Measurements from ENCODE around the gene UNC5A.
"Not testable (repeated sequence)": the region's sequence is repeated elsewhere in the genome, so short reads cannot be mapped to it uniquely, and the experiment has no call there.

UNC5A gene

DNA sequence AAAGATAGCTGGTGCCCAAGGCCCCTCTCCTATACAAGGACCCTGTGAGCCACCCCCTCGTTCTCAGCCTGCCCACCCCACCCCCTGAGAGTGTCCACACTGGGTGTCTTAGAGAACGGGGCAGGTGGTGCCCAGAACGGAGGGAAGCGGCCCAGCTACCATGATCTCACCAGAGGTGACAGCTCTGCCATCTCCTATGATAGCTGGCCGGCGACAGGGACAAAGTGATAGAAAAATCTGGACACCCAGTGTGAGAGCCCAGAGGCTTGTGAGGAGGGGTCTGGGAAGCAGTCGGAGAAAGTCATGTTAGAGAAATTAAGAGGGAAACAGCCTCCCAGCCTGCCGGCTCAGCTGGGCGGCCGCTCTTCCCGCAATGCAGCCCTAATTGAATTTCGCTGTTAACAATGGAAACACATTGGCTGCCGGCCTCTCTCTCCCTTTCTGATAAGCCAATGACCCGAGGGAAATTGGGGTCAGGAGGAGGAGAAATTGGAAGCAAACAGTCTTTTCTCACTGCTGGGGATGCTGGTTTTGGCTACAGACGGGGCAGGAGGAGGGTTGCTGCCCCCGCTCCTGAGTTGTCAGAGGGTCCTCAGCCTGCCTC, 56.5 kb downstream of the UNC5A start:
- peak in 2 of 3 experiments; percentile 20 to 49 for DNase-seq

DNA sequence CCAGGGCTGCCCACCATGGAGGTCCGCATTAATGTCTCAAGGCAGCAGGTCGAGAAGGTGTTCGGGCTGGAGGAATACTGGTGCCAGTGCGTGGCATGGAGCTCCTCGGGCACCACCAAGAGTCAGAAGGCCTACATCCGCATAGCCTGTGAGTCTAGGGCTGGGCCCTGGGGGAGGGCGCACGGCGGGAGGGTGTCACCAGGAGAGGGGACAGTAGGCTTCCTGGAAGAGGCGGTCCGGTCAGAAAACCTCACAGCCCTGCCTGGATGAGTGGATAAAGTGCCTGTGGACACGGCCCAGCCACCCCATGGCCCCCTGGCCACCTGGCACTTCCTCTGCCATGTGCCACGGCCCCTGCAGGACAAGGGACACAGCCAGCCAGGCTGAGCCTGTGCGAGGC, 57.8 kb downstream of the UNC5A start:
- DNase-seq: no peak

DNA sequence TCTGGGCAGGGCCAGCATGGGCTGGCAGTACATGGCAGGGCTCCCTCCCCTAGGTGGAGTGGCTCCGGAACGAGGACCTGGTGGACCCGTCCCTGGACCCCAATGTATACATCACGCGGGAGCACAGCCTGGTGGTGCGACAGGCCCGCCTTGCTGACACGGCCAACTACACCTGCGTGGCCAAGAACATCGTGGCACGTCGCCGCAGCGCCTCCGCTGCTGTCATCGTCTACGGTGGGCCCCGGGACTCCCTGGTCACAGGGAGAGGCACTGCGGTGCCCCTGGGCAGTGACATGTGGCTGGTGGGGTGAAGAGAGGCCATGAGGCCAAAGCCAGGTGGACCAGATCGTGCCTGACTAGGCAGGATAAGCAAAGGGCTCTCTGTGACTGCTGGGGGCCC, 58.4 kb downstream of the UNC5A start:
- DNase-seq: no peak

DNA sequence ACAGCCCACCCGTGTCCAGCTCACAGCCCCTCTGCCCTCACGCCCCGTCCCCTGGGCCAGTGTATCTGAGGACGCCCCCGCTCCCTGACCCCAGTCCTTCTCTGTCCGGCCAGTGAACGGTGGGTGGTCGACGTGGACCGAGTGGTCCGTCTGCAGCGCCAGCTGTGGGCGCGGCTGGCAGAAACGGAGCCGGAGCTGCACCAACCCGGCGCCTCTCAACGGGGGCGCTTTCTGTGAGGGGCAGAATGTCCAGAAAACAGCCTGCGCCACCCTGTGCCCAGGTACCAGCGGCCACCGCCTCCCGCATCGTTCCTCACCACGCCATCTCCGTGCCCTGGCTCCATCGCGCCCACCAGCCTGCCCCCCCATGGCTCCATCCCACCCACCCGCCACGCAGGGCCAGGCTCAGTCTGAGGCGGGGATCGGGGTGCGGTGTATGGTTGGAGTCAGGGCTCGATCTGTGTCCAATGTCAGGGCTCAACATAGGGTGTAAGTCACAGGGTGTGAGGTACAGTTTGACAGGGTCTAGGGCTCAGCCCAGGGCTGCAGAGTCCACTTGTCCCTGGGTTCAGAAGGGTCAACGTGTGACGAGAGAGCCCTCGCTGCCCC, 59.2 kb downstream of the UNC5A start:
- DNase-seq: no peak

DNA sequence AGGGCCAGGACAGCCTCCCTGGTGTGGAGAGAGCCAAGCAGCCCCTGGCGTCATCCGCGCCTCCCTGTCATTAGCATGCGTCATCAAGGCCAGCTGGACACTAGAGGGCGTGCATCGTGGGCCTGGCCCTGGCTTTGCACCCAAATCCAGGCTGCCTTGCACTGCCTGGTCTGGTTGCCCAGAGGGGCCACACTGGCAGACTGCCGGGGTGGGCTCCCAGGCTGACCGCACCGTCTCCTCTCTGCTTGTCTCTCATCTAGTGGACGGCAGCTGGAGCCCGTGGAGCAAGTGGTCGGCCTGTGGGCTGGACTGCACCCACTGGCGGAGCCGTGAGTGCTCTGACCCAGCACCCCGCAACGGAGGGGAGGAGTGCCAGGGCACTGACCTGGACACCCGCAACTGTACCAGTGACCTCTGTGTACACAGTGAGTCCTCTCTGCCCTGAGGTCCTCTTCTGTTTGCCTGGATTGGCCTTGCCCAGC, 59.8 kb downstream of the UNC5A start:
- no peak for DNase-seq

DNA sequence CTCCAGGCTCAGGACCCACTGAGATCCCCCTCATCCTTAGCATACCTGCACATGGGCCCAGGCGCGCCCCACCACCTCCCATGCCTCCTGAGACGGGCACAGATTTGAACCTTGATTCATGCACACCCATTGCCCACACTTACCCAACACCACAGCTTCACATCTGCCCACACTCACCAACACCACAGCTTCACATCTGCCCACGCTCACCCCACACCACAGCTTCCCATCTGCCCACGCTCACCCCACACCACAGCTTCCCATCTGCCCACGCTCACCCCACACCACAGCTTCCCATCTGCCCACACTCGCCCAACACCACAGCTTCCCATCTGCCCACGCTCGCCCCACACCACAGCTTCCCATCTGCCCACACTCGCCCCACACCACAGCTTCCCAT, 60.3 kb downstream of the UNC5A start:
- not testable (repeated sequence) for DNase-seq

DNA sequence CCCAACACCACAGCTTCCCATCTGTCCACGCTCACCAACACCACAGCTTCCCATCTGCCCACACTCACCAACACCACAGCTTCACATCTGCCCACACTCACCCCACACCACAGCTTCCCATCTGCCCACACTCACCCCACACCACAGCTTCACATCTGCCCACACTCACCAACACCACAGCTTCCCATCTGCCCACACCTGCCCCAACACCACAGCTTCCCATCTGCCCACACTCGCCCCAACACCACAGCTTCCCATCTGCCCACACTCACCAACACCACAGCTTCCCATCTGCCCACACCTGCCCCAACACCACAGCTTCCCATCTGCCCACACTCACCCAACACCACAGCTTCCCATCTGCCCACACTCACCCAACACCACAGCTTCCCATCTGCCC, 62.2 kb downstream of the UNC5A start:
- not testable (repeated sequence) for DNase-seq

DNA sequence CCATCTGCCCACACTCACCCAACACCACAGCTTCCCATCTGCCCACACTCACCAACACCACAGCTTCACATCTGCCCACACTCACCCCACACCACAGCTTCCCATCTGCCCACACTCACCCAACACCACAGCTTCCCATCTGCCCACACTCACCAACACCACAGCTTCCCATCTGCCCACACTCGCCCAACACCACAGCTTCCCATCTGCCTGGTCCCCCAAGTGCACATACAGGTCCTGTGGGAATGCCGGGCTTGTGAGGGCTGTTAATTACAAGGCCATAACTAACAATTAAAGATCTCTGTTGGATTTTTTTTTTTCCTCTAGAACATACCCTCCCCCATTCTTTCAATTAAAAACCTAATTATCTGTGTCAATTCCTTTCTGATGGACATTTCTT, 62.7 kb downstream of the UNC5A start:
- not testable (repeated sequence) for DNase-seq

DNA sequence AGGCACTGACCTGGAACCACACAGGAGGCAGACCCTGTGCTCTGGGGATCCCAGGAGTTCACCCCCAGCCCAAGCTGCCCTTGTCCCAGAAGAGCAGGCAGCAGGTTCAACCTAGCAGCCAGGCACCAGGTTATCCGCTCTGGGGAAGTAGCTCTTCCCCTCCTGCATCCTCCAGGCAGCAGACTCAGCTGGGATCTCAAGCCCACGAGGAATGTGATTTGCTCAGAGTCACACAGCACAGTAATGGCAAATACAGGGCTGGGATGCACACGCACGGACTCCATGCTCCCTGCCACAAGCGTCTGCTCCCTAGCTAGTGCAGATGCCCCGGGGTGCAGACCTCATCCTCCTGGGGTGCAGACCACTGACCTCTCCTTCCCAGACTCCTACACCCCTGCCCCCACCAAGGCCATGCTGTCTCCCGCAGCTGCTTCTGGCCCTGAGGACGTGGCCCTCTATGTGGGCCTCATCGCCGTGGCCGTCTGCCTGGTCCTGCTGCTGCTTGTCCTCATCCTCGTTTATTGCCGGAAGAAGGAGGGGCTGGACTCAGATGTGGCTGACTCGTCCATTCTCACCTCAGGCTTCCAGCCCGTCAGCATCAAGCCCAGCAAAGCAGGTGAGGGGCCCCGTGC, 63.3 kb downstream of the UNC5A start:
- no peak for DNase-seq

DNA sequence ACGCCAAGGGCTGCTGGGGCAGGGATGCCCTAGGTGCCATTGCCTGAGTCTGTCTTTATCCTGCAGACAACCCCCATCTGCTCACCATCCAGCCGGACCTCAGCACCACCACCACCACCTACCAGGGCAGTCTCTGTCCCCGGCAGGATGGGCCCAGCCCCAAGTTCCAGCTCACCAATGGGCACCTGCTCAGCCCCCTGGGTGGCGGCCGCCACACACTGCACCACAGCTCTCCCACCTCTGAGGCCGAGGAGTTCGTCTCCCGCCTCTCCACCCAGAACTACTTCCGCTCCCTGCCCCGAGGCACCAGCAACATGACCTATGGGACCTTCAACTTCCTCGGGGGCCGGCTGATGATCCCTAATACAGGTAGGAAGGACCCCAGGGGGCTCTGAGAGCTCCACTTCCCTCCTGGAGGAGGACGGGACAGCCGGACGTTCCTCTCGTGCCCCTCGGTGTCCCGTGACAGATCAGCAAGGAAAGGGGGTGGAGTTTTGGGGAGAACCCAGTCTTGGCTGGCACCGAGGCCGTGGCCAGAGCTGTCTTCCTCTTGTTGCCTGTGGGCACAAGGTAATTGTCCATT, 63.9 kb downstream of the UNC5A start:
- DNase-seq: no peak

DNA sequence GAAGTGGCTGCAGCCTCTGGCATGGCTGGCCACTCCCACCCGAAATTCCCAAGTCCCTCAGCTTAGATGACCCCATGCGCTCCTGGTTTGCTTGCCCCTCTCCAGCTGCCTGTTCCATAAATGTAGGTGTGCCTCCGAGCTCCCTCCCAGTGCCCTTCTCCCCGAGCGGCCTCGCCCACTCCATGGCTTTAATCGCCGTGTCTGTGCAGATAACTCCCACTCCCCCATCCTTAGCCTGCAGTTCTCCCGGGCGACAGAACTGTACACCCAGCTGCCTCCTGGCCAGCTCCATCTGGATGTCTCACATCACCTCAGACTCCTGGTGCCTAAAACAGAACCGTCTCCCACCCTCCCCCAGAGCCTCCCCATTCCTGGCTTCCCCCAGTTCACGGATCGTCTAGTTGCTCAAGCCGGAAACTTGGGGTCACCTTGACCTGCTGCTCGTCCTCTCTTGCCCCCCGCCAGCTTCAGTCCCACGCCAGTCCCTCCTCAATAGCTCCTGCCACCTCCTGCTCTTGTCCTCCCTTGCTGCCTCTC, 64.7 kb downstream of the UNC5A start:
- no peak for DNase-seq

DNA sequence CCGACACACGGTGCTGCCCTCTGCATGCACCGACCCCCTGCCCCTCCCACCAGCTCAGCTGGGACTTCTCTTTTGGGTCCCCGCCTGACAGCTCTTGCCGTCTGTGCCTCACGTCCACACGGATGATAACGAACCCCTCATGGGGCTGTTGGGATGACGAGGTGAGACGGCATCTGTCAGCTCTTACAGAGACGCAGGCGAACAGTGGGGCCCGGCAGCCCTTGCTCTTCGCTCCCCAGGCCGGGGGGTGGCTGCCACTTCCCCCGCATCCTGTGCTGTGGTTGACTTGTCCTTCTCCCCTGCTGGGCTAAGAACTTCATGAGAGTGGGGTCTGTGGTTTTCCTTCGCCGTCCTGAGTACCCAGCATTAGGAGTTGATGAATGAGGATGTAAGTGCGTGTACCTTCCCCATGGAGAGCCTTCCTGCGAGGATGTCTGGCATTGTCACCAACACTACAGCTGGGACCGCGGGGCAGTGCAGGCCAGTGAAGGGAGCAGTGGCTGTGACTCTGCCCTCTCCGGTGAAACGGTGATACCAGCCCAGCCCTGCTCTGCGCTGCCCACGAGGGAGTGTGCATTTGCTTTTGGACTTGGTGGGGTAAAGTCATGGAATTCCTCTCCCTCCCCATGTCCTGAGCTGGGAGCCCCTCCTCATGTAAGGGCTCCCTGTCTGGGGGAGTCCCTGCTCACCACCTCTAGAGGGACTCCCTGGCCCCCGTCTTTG, 65.6 kb downstream of the UNC5A start:
- peak in 1 of 3 experiments; percentile 10 for DNase-seq

DNA sequence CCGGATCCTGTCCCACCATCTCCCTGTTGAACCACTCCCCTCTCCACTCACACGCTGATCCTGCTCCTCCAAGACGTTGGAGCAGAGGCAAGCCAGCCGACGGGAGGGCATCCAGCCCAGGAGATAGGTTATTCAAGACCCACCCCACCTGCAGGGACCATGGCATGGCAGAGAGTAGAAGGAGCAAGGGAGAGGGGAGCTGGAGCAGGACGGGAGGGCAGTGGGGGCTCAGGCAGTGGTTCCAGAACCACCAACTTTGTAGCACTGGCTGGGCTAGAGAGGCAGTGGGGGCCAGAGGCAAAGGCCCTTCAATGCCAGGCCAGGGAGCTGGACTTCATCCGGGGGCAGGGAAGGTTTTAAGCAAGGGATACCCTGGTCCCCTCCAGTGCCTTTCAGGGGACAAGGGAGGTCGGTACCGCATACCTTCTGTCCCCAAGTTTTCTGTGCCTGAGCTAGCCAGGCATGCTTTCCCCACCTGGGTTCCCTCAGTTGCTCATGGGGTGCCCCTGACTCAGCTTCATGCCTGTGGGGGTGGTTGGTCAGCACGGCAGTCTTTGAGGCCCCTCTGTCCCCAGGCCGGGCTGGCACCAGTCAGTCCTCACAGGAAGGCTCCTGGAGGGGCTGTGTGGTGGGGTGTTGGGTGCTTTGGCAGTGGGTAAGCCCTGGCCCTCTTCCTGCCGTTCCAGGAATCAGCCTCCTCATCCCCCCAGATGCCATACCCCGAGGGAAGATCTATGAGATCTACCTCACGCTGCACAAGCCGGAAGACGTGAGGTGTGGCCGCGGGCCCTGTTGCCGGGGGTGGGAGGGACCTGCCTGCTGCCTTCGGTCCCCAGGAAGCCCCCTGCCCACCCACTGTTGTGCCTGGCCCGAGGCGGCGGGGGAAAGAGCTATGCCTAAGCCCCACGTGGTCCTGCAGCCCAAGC, 66.4 kb downstream of the UNC5A start:
- DNase-seq: no peak

DNA sequence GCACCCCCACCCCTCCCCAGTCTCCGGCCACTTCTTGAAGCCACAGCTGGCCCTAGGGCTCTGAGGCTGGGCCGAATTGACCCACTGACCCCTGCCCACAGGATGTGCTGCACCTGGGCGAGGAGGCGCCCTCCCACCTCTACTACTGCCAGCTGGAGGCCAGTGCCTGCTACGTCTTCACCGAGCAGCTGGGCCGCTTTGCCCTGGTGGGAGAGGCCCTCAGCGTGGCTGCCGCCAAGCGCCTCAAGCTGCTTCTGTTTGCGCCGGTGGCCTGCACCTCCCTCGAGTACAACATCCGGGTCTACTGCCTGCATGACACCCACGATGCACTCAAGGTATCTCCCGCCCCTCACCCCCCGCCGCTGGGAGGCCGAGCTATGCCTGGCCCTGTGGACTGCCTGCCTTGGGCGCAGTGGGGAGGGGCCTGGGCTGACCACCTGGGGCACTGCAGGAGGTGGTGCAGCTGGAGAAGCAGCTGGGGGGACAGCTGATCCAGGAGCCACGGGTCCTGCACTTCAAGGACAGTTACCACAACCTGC, 67.5 kb downstream of the UNC5A start:
- peak in 2 of 3 experiments; percentile 75 to 89 for DNase-seq

DNA sequence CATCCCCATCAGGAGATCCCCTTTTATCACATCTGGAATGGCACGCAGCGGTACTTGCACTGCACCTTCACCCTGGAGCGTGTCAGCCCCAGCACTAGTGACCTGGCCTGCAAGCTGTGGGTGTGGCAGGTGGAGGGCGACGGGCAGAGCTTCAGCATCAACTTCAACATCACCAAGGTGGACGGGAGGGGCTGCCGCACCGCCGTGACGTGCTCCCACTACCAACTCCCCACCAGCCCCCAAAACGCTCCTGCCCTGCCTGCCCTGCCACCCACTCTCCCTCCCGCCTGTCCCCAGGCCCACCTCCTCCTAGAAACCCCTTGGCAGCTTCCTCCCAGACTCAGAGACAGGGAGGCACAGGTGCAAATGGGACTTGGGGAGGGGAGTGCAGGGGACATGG, 68.1 kb downstream of the UNC5A start:
- DNase-seq: no peak

DNA sequence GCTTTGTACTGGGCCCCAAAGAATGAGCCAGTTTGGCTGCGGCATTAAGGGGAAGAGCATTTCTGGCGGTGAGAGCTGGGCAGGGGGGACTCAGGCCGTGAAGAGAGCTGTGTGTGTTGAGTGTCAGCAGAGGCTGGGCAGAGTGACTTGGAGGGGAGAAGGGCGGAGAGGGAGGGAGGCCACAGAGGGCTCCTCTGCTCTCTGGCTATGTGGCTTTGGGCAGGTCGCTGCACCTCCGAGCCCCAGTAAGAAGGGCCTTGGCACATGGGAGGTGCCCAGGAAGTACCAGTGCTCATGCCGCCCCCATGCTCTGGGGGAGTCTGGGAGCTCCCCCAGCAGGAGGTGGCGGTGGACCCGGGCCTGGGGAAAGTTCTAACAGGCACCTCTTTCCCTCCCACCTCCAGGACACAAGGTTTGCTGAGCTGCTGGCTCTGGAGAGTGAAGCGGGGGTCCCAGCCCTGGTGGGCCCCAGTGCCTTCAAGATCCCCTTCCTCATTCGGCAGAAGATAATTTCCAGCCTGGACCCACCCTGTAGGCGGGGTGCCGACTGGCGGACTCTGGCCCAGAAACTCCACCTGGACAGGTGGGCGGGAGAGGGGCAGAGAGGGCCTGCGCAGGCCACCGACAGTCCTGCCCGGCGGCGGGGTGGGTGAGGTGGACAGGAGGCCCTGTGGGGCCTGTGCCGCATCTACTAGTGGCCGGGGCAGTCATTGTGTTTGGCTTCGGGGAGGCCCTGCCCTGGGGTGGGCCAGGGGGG, 68.7 kb downstream of the UNC5A start:
- DNase-seq: no peak

DNA sequence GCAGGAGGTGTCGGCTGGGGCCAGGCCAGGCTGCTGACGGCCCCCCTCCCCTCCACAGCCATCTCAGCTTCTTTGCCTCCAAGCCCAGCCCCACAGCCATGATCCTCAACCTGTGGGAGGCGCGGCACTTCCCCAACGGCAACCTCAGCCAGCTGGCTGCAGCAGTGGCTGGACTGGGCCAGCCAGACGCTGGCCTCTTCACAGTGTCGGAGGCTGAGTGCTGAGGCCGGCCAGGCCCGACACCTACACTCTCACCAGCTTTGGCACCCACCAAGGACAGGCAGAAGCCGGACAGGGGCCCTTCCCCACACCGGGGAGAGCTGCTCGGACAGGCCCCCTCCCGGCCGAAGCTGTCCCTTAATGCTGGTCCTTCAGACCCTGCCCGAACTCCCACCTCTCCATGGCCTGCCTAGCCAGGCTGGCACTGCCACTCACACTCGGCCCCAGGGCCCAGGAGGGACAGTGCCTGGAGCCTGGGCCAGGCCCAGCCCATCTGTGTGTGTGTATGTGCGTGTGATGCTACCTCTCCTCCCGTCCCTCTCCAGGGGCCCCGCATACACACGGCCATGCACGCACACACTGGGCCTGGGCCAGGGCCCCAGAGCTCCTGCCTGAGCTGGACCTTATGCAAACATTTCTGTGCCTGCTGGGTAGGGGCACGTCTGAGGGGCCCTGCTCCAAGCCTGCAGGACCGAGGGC, 69.5 kb downstream of the UNC5A start:
- no peak for DNase-seq

DNA sequence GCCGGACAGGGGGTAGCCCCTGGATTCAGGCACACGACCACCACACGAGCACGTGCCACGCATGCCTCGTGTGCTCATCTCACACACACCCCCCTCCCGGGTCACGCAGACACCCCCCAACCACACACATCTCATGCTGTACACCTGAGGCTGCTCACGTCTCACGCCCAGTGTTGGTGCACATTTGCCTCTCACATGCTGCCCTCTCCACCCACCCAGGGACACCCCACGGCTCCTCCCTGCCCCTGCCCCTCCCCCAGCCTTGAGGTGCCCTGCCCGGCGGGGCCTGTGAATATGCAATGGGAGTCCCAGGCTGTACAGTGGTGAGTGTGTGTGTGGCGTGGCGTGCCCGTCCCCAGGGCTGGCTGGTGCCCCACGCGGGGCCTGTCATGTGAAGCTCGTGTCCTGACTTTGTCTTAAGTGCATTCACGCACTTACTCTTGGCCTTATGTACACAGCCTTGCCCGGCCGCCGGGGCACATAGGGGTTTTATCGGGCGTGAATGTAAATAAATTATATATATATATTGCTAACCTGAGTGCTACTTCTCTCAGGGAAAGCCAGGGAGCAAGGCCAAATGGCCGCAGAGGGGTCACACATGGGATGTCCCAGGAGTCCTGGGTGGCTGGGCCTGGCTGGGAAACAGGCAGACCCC, 70.1 kb downstream of the UNC5A start:
- DNase-seq: no peak

DNA sequence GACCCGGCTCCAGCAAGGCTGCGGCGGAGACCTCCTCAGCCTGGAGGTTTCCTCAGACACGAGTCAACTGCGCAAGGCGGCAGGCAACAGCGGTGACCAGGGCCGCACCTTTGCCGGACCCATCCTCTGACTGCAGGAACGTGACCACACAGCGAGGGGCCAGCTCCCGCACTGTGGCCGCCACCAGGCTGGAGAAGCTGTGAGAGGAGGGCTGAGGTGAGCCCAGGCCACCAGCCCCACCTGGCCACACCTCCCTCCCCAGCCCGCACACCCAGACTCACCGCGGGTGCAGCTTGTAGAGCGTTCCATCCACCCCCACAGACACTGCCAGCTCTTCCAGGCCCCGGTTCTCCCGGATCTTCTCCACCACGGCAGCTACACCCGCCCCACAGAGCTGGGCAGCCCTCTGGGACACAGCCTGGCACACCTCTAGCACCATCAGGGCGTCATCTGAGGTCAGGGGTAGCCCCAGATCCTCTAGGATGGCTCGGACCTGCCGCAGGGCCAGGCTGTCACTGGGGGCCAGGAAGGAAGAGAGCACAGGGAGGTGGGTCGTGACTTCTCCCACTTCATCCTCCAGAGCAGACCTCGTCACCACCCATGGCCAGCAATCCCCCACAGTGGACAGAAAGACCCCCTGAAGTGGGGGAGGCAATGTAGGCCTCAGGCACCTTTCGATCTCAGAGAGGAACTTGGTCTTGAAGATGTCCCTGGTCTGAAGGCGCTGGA, 70.8 kb downstream of the UNC5A start:
- no peak for DNase-seq

Measured in NCI-H1417 (cell line).